ENCODE measurements around the gene DRG2.

The DRG2 gene

GRCh38 chr17:18074566-18075272, 13.0 kb upstream of the DRG2 start:
- TF ChIP-seq, protein P1, sequence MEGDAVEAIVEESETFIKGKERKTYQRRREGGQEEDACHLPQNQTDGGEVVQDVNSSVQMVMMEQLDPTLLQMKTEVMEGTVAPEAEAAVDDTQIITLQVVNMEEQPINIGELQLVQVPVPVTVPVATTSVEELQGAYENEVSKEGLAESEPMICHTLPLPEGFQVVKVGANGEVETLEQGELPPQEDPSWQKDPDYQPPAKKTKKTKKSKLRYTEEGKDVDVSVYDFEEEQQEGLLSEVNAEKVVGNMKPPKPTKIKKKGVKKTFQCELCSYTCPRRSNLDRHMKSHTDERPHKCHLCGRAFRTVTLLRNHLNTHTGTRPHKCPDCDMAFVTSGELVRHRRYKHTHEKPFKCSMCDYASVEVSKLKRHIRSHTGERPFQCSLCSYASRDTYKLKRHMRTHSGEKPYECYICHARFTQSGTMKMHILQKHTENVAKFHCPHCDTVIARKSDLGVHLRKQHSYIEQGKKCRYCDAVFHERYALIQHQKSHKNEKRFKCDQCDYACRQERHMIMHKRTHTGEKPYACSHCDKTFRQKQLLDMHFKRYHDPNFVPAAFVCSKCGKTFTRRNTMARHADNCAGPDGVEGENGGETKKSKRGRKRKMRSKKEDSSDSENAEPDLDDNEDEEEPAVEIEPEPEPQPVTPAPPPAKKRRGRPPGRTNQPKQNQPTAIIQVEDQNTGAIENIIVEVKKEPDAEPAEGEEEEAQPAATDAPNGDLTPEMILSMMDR (IDR thresholded peaks at IDR 0.05), result no peak
- H3K9ac ChIP-seq, result no peak overlapping the region
- no peaks in the 10 kb centered on the region for H3K36me3 ChIP-seq (ENCODE audit: control insufficient read depth, insufficient read depth, low read length)
- no peaks in the 10 kb centered on the region for H3K9me3 ChIP-seq (ENCODE audit: control insufficient read depth, low read length)
- H3K27ac ChIP-seq, result no peak overlapping the region
- H3K79me2 ChIP-seq, result no peaks in the 10 kb centered on the region
- H3K27me3 ChIP-seq (ENCODE audit: control insufficient read depth, insufficient read depth, low read length), result no peaks in the 10 kb centered on the region
- H3K4me3 ChIP-seq (ENCODE audit: low read depth, low read length), result no peak overlapping the region
- H3K4me2 ChIP-seq (ENCODE audit: low read length), result no peak overlapping the region
- no peak overlapping the region for H2AFZ ChIP-seq
- H3K4me1 ChIP-seq, result no peaks in the 10 kb centered on the region

- Histone ChIP-seq H3K36me3 (ENCODE audit: control insufficient read depth, insufficient read depth, low read length) (no peaks in the 10 kb centered on the region), H3K27me3 (ENCODE audit: control insufficient read depth, insufficient read depth, low read length) (no peaks in the 10 kb centered on the region), H3K4me2 (ENCODE audit: low read length) (no peak overlapping the region), H3K4me3 (ENCODE audit: low read depth, low read length) (no peak overlapping the region), H3K27ac (no peak overlapping the region), H3K79me2 (no peaks in the 10 kb centered on the region), H3K4me1 (no peaks in the 10 kb centered on the region), H3K9me3 (ENCODE audit: control insufficient read depth, low read length) (no peaks in the 10 kb centered on the region), H2AFZ (no peak overlapping the region), H3K9ac (no peak overlapping the region)
- TF ChIP-seq, protein P1 (IDR thresholded peaks at IDR 0.05), result no peak
Measured at GRCh38 chr17:18076936-18077335, 10.8 kb upstream of the DRG2 start.

DNA sequence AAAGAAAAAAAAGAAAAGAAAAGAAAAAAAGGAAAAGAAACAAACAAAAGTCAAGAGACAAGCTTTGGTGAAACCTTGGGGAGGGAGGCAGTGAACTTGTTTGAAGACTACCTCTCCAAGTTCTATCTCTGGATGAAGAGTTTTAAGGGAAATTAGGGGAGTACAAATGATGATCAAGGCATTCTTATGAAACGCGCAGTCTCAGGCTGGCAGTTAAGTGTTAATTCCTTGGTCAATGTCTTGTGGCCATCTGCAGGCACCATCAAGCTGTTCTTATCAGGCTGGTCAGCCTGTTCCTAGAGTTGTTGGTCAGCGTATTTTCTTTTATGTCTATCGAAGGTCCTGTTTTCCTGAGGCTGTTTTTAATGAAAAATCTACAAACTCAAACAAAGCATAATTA, 8.2 kb upstream of the DRG2 start:
- Histone ChIP-seq H3K4me3 (ENCODE audit: low read depth, low read length) (no peak overlapping the region), H3K27me3 (ENCODE audit: control insufficient read depth, insufficient read depth, low read length) (no peaks in the 10 kb centered on the region), H3K4me1 (no peaks in the 10 kb centered on the region), H3K79me2 (no peaks in the 10 kb centered on the region), H3K9me3 (ENCODE audit: control insufficient read depth, low read length) (no peaks in the 10 kb centered on the region), H3K9ac (no peak overlapping the region), H2AFZ (no peak overlapping the region), H3K36me3 (ENCODE audit: control insufficient read depth, insufficient read depth, low read length) (no peaks in the 10 kb centered on the region), H3K27ac (no peak overlapping the region), H3K4me2 (ENCODE audit: low read length) (no peak overlapping the region)
- TF ChIP-seq, protein P1 (IDR thresholded peaks at IDR 0.05), result no peak

- peaks cover 4% of the 10 kb centered on the region for H3K79me2 ChIP-seq
- no peak overlapping the region for H2AFZ ChIP-seq
- H3K4me2 ChIP-seq (ENCODE audit: low read length), result no peak overlapping the region
- no peaks in the 10 kb centered on the region for H3K27me3 ChIP-seq (ENCODE audit: control insufficient read depth, insufficient read depth, low read length)
- H3K9ac ChIP-seq, result no peak overlapping the region
- no peaks in the 10 kb centered on the region for H3K36me3 ChIP-seq (ENCODE audit: control insufficient read depth, insufficient read depth, low read length)
- peaks cover 6% of the 10 kb centered on the region for H3K4me1 ChIP-seq
- no peak overlapping the region for H3K27ac ChIP-seq
- TF ChIP-seq, protein P1 (IDR thresholded peaks at IDR 0.05), result no peak
- no peaks in the 10 kb centered on the region for H3K9me3 ChIP-seq (ENCODE audit: control insufficient read depth, low read length)
- no peak overlapping the region for H3K4me3 ChIP-seq (ENCODE audit: low read depth, low read length)
Measured at GRCh38 chr17:18084256-18084655, 3.5 kb upstream of the DRG2 start.

DNA sequence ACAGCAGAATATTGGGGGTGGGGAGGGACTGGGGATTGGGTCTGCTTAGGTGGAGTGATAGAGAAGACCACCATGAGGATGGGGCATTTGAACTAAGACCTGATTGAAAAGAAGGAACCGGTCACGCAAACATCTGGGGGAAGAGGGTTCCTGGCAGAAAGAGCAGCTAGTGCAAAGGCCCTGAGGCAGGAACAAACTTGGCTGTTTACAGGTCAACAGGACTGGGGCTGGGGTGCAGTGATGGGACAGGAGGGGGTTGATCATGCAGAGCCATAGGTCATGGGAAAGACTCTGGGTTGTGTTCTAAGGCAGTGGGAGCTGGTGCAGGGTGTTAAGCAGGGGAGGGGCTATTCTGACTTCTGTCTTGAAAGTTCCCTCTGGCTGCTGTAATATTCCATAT, 1.9 kb downstream of the DRG2 start:
- no peak overlapping the region for H2AFZ ChIP-seq
- H3K4me1 ChIP-seq, result peaks cover 6% of the 10 kb centered on the region
- H3K79me2 ChIP-seq, result peaks cover 4% of the 10 kb centered on the region
- no peak overlapping the region for H3K27ac ChIP-seq
- TF ChIP-seq, protein P1 (IDR thresholded peaks at IDR 0.05), result no peak
- H3K27me3 ChIP-seq (ENCODE audit: control insufficient read depth, insufficient read depth, low read length), result no peaks in the 10 kb centered on the region
- no peaks in the 10 kb centered on the region for H3K9me3 ChIP-seq (ENCODE audit: control insufficient read depth, low read length)
- no peaks in the 10 kb centered on the region for H3K36me3 ChIP-seq (ENCODE audit: control insufficient read depth, insufficient read depth, low read length)
- no peak overlapping the region for H3K4me2 ChIP-seq (ENCODE audit: low read length)
- H3K9ac ChIP-seq, result no peak overlapping the region
- H3K4me3 ChIP-seq (ENCODE audit: low read depth, low read length), result no peak overlapping the region

Data from parathyroid adenoma (tissue), 2 donors.